A673 (cell line): ENCODE data around the gene SLC4A8. TPM values are rescaled to one million over a fixed set of nuclear protein-coding genes. Genes with fewer than 3 reads are reported as not detected.

Experiments used
- BruUV-seq: library from RNA; stranded (reverse); fragments of 400-500 nt; replicated peaks from 2 replicates; lab custom pipeline; 2021; lab: Mats Ljungman, UMichigan
- CTCF ChIA-PET: fragments of 300-600 bp; sonication (Branson Sonifier 250); formaldehyde crosslinking; loops from one replicate; lab custom pipeline; 2022; ENCODE audit warnings: antibody characterized with exemption; lab: Charles Lee
- POLR2A ChIA-PET: fragments of 300-600 bp; sonication (Branson Sonifier 250); formaldehyde crosslinking; loops from one replicate; lab custom pipeline; 2022; ENCODE audit warnings: antibody characterized with exemption; ENCODE audit not compliant: low non-redundant PET; lab: Charles Lee
- DNase-seq: peaks from one replicate; pipeline ENCODE4 v3.0.0-alpha.2; 2015; ENCODE audit warnings: low spot score
- H3K27ac ChIP-seq: fragments of 200-600 bp; sonication (generic); 2 replicates; pipeline ENCODE4 v1.5.1; 2016; ENCODE audit warnings: mixed run types, low read depth, mild to moderate bottlenecking, mixed read lengths, antibody characterized with exemption, low read length; ENCODE audit not compliant: poor library complexity, severe bottlenecking
- H3K27me3 ChIP-seq: fragments of 200-600 bp; sonication (generic); replicated peaks from 2 replicates; pipeline ENCODE4 v1.6.1; 2017; ENCODE audit warnings: mixed run types, low read depth, mild to moderate bottlenecking, mixed read lengths, antibody characterized with exemption, low read length; ENCODE audit not compliant: insufficient read depth, poor library complexity
- H3K36me3 ChIP-seq: fragments of 200-600 bp; sonication (generic); 2 replicates; pipeline ENCODE4 v1.6.1; 2016; ENCODE audit warnings: mixed run types, mild to moderate bottlenecking, mixed read lengths, antibody characterized with exemption, low read length; ENCODE audit not compliant: insufficient read depth, poor library complexity, severe bottlenecking
- H3K4me1 ChIP-seq: fragments of 200-600 bp; sonication (generic); 2 replicates; pipeline ENCODE4 v1.6.1; 2017; ENCODE audit warnings: mixed run types, mild to moderate bottlenecking, mixed read lengths, antibody characterized with exemption, low read length; ENCODE audit not compliant: insufficient read depth, poor library complexity, severe bottlenecking
- H3K4me3 ChIP-seq: fragments of 200-600 bp; sonication (generic); 2 replicates; pipeline ENCODE4 v1.5.1; 2016; ENCODE audit warnings: low read depth, mixed run types, mild to moderate bottlenecking, mixed read lengths, low read length; ENCODE audit not compliant: poor library complexity, severe bottlenecking
- H3K9me3 ChIP-seq: fragments of 200-600 bp; sonication (generic); 2 replicates; pipeline ENCODE4 v1.6.1; 2016; ENCODE audit warnings: mixed run types, low read depth, mild to moderate bottlenecking, mixed read lengths, antibody characterized with exemption, low read length; ENCODE audit not compliant: poor library complexity, severe bottlenecking
- CTCF ChIP-seq: fragments of 300-800, 200-600 bp; sonication (generic); conservative IDR thresholded peaks from 2 replicates; pipeline ENCODE4 v1.5.1; 2017; ENCODE audit warnings: low read depth, mild to moderate bottlenecking, antibody characterized with exemption, low read length, moderate library complexity, mixed read lengths
- EZH2 ChIP-seq: fragments of 200-600 bp; sonication (generic); IDR thresholded peaks from 2 replicates; pipeline ENCODE4 v1.6.1; 2017; ENCODE audit warnings: borderline replicate concordance, low read depth, mild to moderate bottlenecking, mixed read lengths, antibody characterized with exemption, low read length; ENCODE audit not compliant: poor library complexity, severe bottlenecking
- intact Hi-C: fragments of 100-400 bp; cut with micrococcal nuclease; formaldehyde crosslinking; loops from one replicate; pipeline ENCODE4 v1.10.0; 2022; ENCODE audit not compliant: unreplicated experiment
- total RNA-seq: library from RNA; stranded (reverse); gene quantifications from 2 replicates; pipeline ENCODE4 v1.2.3, GENCODE V29; 2021

Gene SLC4A8
- total RNA-seq, 1 experiment from 2014 or later = 0.73 TPM

- no peak overlapping the region for H3K27ac ChIP-seq
- H3K27me3 ChIP-seq = peaks cover 2% of the 10 kb centered on the region
- H3K4me1 ChIP-seq = no peaks in the 10 kb centered on the region
- no peak for DNase-seq
- ChIA-PET POLR2A (no interaction called here), CTCF (no interaction called here)
- H3K4me3 ChIP-seq = no peak overlapping the region
- no peaks in the 10 kb centered on the region for H3K9me3 ChIP-seq
- H3K36me3 ChIP-seq = no peaks in the 10 kb centered on the region
- no peak for TF ChIP-seq CTCF
- no peak for TF ChIP-seq EZH2
- intact Hi-C loops = no loop called here
- BruUV-seq = no TSS peak
These were observed 105.0 kb downstream of the SLC4A8 start for GRCh38 chr12:51529651-51529970.

GRCh38 chr12:51530208-51530607 is 105.6 kb downstream of the SLC4A8 start:
- Histone ChIP-seq H3K27ac (no peak overlapping the region), H3K4me1 (no peaks in the 10 kb centered on the region), H3K27me3 (peaks cover 2% of the 10 kb centered on the region), H3K9me3 (no peaks in the 10 kb centered on the region), H3K4me3 (no peak overlapping the region), H3K36me3 (no peaks in the 10 kb centered on the region)
- ChIA-PET POLR2A (no interaction called here), CTCF (no interaction called here)
- TF ChIP-seq EZH2 (no peak), CTCF (no peak)
- BruUV-seq = no TSS peak
- intact Hi-C loops = loop anchor here (5.0 to 10.0 kb wide), 2 partner anchors 147 to 345 kb away; no protein-coding TSS in a partner anchor
- DNase-seq = no peak

- Histone ChIP-seq H3K4me3 (no peak overlapping the region), H3K27ac (no peak overlapping the region), H3K9me3 (no peaks in the 10 kb centered on the region), H3K4me1 (no peaks in the 10 kb centered on the region), H3K27me3 (peaks cover 2% of the 10 kb centered on the region), H3K36me3 (no peaks in the 10 kb centered on the region)
- intact Hi-C loops = loop anchor here (5.0 to 10.0 kb wide), 2 partner anchors 146 to 343 kb away; no protein-coding TSS in a partner anchor
- no TSS peak for BruUV-seq
- TF ChIP-seq EZH2 (no peak), CTCF (no peak)
- CTCF ChIA-PET = interaction anchor here (0.6 to 1.6 kb wide), 3 partner anchors 110 to 1516 kb away, joined by 3 to 10 read pairs (median 9); no protein-coding TSS in a partner anchor
- POLR2A ChIA-PET = no interaction called here
- DNase-seq = no peak
These were observed 106.8 kb downstream of the SLC4A8 start for GRCh38 chr12:51531284-51531977.
